Central memory CD4-positive, alpha-beta T cell (primary cell): ENCODE measurements around the gene GALNT13.

ENCODE experiments used
- DNase-seq: peaks from one replicate; pipeline ENCODE4 v3.0.0; 2022

Gene GALNT13

DNA sequence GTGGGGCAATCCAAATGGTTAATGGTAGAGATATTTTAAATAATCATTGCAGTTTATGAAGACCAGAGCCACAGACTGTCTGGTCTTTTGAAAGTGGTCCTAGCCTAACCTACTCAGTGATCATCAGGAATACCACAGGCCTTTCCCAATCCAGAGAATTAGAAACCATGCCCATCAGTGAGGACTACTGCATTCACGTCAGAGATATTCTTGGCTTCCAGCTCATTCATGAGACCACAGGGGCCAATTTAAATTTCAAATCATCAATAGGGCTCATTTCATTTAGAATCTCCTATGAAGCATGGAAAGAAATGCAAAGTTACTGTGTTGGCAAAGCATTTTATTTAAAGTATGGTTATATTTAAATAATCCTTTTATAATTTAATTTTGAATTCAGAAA is 464.5 kb downstream of the GALNT13 start:
- no peak for DNase-seq

DNA sequence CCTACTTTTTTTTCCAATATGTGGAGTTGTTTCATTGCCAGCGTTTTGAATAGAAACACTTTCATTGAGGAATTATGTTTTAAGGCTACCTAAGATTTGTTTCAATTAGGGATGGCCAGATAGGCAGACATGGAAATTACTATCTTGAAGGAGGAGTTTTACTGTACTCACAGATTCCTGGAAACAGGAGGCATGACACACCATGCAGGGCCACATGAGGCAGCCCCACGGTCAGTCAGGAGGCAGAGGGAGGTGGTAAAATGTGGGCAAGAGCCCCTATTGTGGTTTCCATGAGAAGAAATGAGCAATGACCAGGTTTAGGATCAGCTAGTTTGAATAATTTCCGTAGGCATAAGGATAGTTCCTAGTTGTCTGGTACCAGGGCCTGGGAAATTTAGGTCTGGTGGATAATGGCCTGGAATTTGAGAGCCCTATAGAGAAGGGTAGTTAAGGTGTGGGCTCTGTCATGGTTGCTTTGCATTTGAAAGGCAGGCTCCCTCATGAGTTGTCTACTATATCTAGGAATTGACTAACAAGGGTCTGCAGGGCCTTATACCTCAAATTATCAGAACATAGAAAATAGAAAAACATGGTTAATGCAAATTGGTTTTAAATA is 466.7 kb downstream of the GALNT13 start:
- no peak for DNase-seq

DNA sequence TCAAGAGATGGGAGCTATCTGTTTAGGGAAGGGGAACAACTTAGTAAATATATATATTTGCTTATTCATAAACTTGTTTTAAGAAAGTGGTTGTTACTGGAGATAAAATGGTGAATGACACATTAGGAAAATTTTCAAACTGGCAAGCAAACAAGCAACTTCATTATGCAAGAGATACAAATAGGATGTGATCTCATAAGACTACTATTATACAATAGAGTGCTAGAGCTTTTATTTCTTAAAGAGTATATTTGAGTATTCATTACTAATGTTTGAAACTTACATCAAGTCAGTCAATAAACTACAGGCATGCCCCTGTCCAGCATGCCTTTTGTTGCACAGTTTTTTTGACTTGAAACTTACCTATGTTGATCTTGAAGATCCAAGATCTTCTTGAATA is 471.6 kb downstream of the GALNT13 start:
- DNase-seq, result no peak

- no peak for DNase-seq
These were observed 479.2 kb downstream of the GALNT13 start for GRCh38 chr2:154350911-154351310.

DNA sequence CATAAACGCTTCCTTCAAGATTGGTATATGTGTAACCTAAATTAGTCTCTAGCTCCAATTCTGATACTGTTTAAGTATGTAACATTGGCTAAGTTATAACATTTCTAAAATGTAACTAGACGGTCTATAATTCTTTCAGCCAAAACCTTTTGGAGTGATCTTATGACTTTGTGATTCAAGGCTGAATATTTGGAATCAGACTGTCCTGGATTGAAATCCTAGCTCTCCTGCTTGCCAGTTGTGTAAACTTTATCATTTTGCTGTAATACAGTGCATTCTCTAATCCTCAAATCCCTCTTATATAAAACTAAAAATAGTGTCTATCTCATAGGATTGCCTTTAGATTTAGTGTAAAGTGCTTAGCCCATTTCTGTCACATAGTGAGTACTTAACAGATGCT is 489.6 kb downstream of the GALNT13 start:
- no peak for DNase-seq

- DNase-seq, result no peak
These were observed 496.4 kb downstream of the GALNT13 start for GRCh38 chr2:154368153-154368552.

GRCh38 chr2:154370873-154371272 is 499.2 kb downstream of the GALNT13 start:
- no peak for DNase-seq

DNA sequence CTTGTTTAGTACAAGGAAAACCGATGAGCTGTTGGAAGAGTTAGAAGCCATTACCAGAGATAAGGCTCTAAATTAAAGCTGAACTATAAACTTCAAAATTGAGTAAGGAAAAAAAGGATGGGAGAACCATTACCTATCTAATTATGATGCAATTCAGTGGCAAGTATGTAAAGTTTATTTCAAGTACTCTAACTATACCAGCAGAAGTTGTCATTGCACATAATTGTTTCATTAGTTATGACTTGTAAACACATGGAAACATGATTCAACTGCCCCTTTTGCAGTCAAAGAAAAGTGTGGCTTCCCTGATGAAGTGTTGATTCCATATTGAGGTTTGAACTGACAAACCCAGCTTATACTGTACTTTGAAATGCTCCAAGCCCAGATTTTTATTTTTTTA is 502.7 kb downstream of the GALNT13 start:
- DNase-seq, result no peak

GRCh38 chr2:154375579-154375931 is 503.8 kb downstream of the GALNT13 start:
- no peak for DNase-seq

DNA sequence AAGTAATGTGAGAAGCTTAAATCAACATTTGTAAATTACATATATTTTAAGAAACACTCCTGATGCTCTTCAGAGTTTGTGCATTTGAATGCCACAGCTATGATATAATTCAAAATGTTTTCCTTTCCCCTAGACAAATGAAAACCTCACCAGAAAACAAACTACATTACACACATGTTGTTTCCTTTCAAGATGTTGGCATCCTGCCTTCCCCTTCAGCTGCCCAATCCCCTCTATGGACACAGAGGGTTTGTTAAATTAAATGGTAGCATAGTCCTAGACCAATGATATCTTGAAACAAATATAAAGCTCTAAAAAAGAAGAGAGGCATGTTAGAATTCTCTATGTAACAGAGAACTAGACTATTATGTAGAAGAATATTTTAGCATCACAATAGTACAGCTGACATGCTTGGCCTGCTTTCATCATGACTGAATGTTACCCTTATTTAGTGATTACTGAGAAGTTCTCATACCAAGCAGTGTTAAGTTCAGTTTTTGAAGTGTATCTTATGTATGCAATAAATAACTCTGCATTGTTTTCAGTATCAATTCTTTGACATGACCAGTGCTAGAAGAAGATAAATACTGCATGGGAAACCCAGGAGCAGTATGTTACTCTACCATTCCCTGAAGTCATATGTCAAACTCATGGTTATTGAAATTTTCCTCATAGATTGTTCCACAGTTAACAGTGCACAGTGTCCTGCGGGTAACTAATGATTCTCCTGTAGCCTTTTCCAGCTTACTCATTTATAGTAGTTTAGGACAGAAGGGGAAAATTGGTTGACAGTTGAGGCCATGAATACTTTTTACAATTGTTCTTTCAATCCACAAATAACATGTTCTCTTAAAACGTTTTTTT is 510.4 kb downstream of the GALNT13 start:
- no peak for DNase-seq

DNA sequence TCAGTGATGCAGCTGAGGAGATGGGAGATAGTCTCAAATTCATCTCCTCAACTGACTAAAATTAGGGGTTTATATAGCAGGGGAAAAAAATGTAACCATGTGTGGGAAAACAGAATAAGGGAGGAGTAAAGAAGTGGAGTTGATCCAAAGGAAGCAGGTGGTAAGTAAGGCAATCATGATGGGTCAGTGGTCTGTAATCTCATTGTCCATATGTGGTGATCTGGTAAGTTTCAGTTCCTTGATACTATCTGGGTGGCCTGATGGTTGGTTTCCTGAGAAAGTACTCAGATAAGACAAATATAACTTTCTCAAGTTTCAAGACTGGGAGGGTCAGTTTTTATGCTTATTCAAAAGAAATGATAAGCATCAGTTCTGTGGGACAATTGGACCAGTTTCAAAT is 514.5 kb downstream of the GALNT13 start:
- no peak for DNase-seq

DNA sequence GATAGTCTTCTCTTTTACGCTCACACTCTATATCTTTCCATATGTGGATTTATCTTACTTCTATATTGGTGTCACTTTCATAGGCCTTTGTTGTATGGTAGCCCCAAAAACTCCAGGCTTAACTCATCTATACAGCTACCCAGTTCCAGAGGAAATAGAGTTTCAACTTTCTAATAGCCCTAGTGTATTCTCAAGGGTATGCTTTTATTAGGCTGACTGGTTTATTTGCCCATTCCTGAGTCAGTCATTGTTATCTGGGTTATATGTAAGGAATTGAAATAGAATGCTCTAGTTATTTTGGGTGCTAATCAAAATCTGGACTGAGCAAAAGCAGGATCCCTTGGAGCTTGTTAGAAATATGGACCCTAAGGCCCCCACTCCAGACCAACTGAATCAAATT is 519.3 kb downstream of the GALNT13 start:
- DNase-seq, result no peak

GRCh38 chr2:154392256-154392655 is 520.5 kb downstream of the GALNT13 start:
- DNase-seq, result no peak

DNA sequence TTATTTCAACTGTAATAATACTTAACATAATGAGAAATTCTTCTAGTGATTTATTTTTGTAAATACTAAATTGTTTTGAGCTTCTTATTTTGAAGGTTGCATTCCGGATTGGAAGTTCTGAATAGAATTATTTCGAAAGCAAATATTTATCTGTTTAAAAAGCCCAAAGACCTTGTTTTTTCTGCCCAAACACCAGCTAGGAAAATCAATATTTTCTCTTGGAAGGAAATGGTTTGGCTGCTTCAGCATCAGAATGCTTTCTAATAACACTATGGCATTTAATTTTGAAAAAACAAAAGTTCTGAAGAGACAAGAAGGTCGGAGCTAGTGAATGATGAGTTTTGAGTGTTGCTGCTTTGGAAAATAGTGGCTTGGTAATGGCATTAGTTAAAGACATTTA is 522.9 kb downstream of the GALNT13 start:
- DNase-seq, result no peak

DNA sequence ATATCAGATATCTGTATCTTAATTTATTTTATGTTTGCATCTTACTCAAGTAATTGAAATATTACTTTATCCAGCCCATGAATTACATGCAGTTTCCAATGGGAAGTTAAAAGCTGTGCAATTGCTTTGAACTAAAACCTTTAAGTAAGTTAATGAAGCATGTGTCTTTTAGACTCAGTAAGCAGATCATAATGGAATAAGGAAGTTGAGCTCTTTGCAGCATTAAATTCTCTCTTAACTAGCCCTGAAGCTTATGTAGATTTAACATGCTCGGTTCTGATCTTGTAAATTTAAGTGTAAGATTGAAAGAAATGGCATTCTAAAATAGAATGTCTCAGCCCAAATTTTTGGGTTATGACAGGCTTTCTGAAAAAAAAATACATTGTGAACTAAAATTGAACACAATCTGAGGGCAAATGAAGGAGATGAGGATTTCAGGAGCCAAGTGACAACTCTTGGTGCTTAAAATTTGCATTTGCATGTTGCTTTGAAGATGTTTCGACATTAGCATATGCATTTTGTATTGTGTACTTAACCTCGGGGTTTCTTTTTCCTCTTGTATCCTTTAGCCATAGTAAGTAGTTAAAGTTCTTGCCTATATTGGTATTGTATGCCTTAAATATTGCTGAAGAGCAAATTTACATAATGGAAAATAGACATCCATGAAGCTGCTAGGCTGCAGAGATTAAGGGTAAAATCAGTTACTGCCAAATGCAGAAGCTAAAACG is 529.0 kb downstream of the GALNT13 start:
- DNase-seq, result no peak

DNA sequence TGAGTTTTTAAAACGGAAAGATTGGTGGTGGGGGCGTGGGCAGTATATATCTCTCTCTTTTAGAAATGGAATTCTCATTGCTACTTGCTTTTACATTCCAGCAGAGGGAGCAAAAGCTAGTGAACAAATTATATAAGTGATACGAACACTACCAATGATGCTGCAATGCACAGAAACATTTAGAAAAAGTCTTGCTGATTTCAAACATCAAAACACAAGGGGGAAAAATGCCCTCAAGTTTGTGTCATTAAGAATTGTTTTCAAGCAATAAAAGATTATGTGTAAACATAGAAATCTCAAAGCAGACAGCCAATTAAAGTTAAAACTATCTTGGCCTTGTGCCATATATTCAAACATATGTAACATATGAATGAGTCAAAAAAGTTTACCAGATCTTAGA is 530.5 kb downstream of the GALNT13 start:
- DNase-seq, result no peak

DNA sequence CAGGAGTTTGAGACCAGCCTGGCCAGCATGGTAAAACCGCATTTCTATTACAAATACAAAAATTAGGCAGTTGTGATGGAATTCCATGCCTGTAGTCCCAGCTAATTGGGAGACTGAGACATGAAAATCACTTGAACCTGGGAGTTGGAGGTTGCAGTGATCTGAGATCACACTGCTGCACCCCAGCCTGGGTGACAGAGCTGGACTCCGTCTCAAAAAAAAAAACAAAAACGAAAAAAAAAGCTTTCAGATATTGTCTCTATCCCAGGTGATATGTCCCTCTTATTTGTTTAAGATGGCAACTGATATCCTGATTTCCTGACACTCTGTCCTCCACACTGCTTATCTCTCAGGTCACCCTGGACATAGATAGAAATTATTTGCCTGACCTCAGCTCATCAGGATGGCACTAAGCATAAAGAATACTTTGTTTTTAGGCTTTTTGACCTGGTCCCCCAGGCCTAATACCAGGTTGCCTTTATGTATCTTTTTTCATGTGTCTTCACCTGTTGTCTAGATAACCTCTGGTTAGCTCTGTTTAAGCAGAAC is 531.6 kb downstream of the GALNT13 start:
- DNase-seq, result no peak

DNA sequence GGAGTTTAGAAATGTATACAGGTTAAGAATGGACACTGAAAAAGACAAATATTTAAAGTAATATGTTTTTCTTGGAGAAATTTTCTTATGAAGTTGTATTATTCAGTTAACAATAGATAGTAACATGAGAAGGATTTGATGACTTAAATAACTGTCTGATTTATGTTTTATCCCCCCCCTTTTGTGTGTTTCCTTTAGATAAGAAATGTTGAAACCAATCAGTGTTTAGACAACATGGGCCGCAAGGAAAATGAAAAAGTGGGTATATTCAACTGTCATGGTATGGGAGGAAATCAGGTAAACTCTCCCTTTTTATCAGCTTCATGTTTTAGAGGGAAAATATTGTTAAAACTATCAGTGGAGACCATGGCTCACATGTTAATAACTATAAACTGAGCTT is 537.1 kb downstream of the GALNT13 start:
- DNase-seq, result no peak

- no peak for DNase-seq
These were observed 550.5 kb downstream of the GALNT13 start for GRCh38 chr2:154422251-154422650.

DNA sequence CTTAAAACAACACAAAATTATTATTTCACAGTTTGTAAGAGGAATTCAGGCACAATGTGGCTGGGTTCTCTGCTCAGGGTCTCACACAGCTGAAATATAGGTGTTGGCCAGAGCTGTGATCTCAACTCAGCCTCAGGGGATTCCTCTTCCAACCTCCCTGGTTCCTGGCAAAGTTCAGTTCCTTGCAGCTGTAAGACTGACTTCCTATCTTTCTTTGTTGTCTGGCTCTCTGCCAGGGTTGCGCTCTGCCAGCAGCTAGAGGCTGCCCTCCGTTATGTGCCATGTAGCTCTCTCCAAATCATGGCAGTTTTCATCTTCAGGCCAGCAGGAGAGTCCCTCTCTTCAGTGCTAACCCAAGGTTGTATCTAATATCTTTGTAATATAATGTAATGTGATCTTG is 554.3 kb downstream of the GALNT13 start:
- DNase-seq, result no peak

GRCh38 chr2:154427453-154427852 is 555.7 kb downstream of the GALNT13 start:
- DNase-seq, result no peak

GRCh38 chr2:154428022-154428421 is 556.3 kb downstream of the GALNT13 start:
- no peak for DNase-seq

DNA sequence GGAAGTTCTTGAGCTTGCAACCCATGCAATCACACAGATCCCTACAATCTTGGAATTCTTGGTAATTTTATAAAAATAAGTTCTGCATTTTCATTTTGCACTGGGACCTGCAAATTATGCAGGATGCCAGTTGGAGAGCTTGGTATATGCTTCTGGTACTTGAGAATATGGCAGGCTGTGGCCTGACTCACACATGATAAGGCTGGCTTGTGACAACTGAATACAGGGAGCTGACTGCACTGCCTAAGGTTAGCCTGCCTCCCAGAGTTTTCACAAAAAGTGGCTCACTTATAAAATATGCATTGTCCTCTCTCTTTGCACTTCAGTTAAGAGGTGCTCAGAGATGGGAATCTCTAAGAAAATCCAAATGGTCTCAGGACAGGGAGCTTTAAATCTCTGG is 561.3 kb downstream of the GALNT13 start:
- no peak for DNase-seq

- DNase-seq, result no peak
These were observed 565.4 kb downstream of the GALNT13 start for GRCh38 chr2:154437104-154437503.
